H9 (cell line): Measurements from ENCODE around the gene PRTFDC1. TPM values are rescaled to one million over a fixed set of nuclear protein-coding genes. Genes with fewer than 3 reads are reported as not detected.

Experiments
- DNase-seq: peaks from one replicate; pipeline ENCODE4 v3.0.0-alpha.2; 2017
- H2AFZ ChIP-seq: one replicate; pipeline ENCODE4 v1.6.1; 2013; ENCODE audit warnings: mild to moderate bottlenecking, low read length, control low read depth, moderate library complexity
- H2AK5ac ChIP-seq: 2 replicates; pipeline ENCODE4 v1.6.1; 2013; ENCODE audit warnings: low read length, control low read depth, mixed read lengths; ENCODE audit not compliant: insufficient read length
- H2BK120ac ChIP-seq: one replicate; pipeline ENCODE4 v1.6.1; 2013; ENCODE audit warnings: low read depth, mild to moderate bottlenecking, low read length, control low read depth, inconsistent platforms; ENCODE audit not compliant: poor library complexity, severe bottlenecking
- H2BK12ac ChIP-seq: 2 replicates; pipeline ENCODE4 v1.6.1; 2013; ENCODE audit warnings: low read length, control low read depth, mixed read lengths, low read depth; ENCODE audit not compliant: insufficient read length
- H2BK15ac ChIP-seq: 2 replicates; pipeline ENCODE4 v1.6.1; 2013; ENCODE audit warnings: low read depth, low read length, control low read depth
- H2BK20ac ChIP-seq: one replicate; pipeline ENCODE4 v1.6.1; 2013; ENCODE audit warnings: low read depth, mild to moderate bottlenecking, low read length, control low read depth, inconsistent platforms; ENCODE audit not compliant: poor library complexity, severe bottlenecking
- H2BK5ac ChIP-seq: 2 replicates; pipeline ENCODE4 v1.6.1; 2013; ENCODE audit warnings: low read length, control low read depth, mixed read lengths; ENCODE audit not compliant: insufficient read length
- H3K14ac ChIP-seq: 2 replicates; pipeline ENCODE4 v1.6.1; 2013; ENCODE audit warnings: low read length, control low read depth; ENCODE audit not compliant: insufficient read depth
- H3K18ac ChIP-seq: 2 replicates; pipeline ENCODE4 v1.6.1; 2013; ENCODE audit warnings: low read depth, mild to moderate bottlenecking, mixed read lengths, low read length, control low read depth; ENCODE audit not compliant: insufficient read length
- H3K23ac ChIP-seq: 2 replicates; pipeline ENCODE4 v1.6.1; 2013; ENCODE audit warnings: low read length, control low read depth, mixed read lengths, low read depth; ENCODE audit not compliant: insufficient read length
- H3K23me2 ChIP-seq: 2 replicates; pipeline ENCODE4 v1.6.1; 2013; ENCODE audit warnings: low read depth, mild to moderate bottlenecking, mixed read lengths, low read length, control low read depth; ENCODE audit not compliant: insufficient read length, poor library complexity, severe bottlenecking
- H3K27ac ChIP-seq: 2 replicates; pipeline ENCODE4 v1.5.1; 2013; ENCODE audit warnings: low read length, control low read depth, mixed read lengths, low read depth; ENCODE audit not compliant: insufficient read length
- H3K27me3 ChIP-seq: 2 replicates; pipeline ENCODE4 v1.6.1; 2013; ENCODE audit warnings: low read length, control low read depth, inconsistent platforms; ENCODE audit not compliant: insufficient read depth
- H3K4ac ChIP-seq: 2 replicates; pipeline ENCODE4 v1.6.1; 2013; ENCODE audit warnings: low read depth, mild to moderate bottlenecking, control low read depth, inconsistent platforms, low read length, moderate library complexity
- H3K4me1 ChIP-seq: 2 replicates; pipeline ENCODE4 v1.6.1; 2013; ENCODE audit warnings: low read length, control low read depth, inconsistent platforms; ENCODE audit not compliant: insufficient read depth
- H3K4me2 ChIP-seq: 2 replicates; pipeline ENCODE4 v1.6.1; 2013; ENCODE audit warnings: low read length, control low read depth, mixed read lengths; ENCODE audit not compliant: insufficient read length, insufficient read depth
- H3K56ac ChIP-seq: 2 replicates; pipeline ENCODE4 v1.6.1; 2013; ENCODE audit warnings: low read depth, mild to moderate bottlenecking, mixed read lengths, low read length, control low read depth; ENCODE audit not compliant: insufficient read length
- H3K79me1 ChIP-seq: 2 replicates; pipeline ENCODE4 v1.6.1; 2013; ENCODE audit warnings: low read depth, mild to moderate bottlenecking, moderate library complexity, low read length, control low read depth, inconsistent platforms; ENCODE audit not compliant: insufficient read depth, poor library complexity, severe bottlenecking
- H3K79me2 ChIP-seq: 2 replicates; pipeline ENCODE4 v1.6.1; 2013; ENCODE audit warnings: low read length, control low read depth, inconsistent platforms; ENCODE audit not compliant: insufficient read depth
- H3K9ac ChIP-seq: 2 replicates; pipeline ENCODE4 v1.6.1; 2013; ENCODE audit warnings: low read length, control low read depth, mixed read lengths; ENCODE audit not compliant: insufficient read length; ENCODE audit errors: extremely low read depth
- H3K9me3 ChIP-seq: one replicate; pipeline ENCODE4 v1.6.1; 2013; ENCODE audit warnings: low read depth, low read length, inconsistent platforms; ENCODE audit not compliant: control insufficient read depth
- H3T11ph ChIP-seq: one replicate; pipeline ENCODE4 v1.6.1; 2013; ENCODE audit warnings: mild to moderate bottlenecking, low read length, control low read depth, inconsistent platforms
- H4K20me1 ChIP-seq: one replicate; pipeline ENCODE4 v1.6.1; 2013; ENCODE audit not compliant: control insufficient read depth, insufficient read length, insufficient read depth
- H4K5ac ChIP-seq: 2 replicates; pipeline ENCODE4 v1.6.1; 2013; ENCODE audit warnings: low read depth, mild to moderate bottlenecking, mixed read lengths, low read length, control low read depth; ENCODE audit not compliant: insufficient read length
- H4K8ac ChIP-seq: replicated peaks from 2 replicates; pipeline ENCODE4 v1.6.1; 2013; ENCODE audit warnings: low read length, control low read depth, mixed read lengths, low read depth; ENCODE audit not compliant: insufficient read length
- H4K91ac ChIP-seq: 2 replicates; pipeline ENCODE4 v1.6.1; 2013; ENCODE audit warnings: low read depth, mild to moderate bottlenecking, moderate library complexity, mixed read lengths, low read length, control low read depth; ENCODE audit not compliant: insufficient read length
- H3K27ac Mint-ChIP-seq, 3 experiments: 2 replicates in 2 of 3; 3 replicates in 1 of 3; pipeline ENCODE4 v1.8.0; 2020 to 2021; ENCODE audit warnings: mixed read lengths in 3 of 3, mild to moderate bottlenecking in 1 of 3, moderate library complexity in 1 of 3
- H3K27me3 Mint-ChIP-seq: 2 replicates; pipeline ENCODE4 v1.8.0; 2021; ENCODE audit warnings: low read depth, mild to moderate bottlenecking, moderate library complexity, mixed read lengths
- H3K36me3 Mint-ChIP-seq, 3 experiments: 2 replicates in 2 of 3; 3 replicates in 1 of 3; pipeline ENCODE4 v1.8.0; 2020 to 2021; ENCODE audit warnings: low read depth in 3 of 3, mixed read lengths in 3 of 3; ENCODE audit not compliant: insufficient read depth in 1 of 3
- H3K4me1 Mint-ChIP-seq, 2 experiments: 2 replicates each; pipeline ENCODE4 v1.8.0; 2020; ENCODE audit warnings: mixed read lengths in 2 of 2
- H3K4me3 Mint-ChIP-seq, 2 experiments: 2 replicates in 1 of 2; 3 replicates in 1 of 2; pipeline ENCODE4 v1.8.0; 2020 to 2021; ENCODE audit warnings: mild to moderate bottlenecking in 2 of 2, mixed read lengths in 2 of 2, moderate library complexity in 1 of 2
- H3K9me3 Mint-ChIP-seq, 2 experiments: 2 replicates in 1 of 2; 3 replicates in 1 of 2; pipeline ENCODE4 v1.8.0; 2020; ENCODE audit warnings: mild to moderate bottlenecking in 2 of 2, mixed read lengths in 2 of 2, moderate library complexity in 1 of 2
- CTCF ChIP-seq: fragments of 200-600 bp; sonication (generic); conservative IDR thresholded peaks from 3 replicates; pipeline ENCODE4 v1.8.0; 2021; ENCODE audit warnings: antibody characterized with exemption, mild to moderate bottlenecking
- WGBS: extraction: QIAGEN DNeasy Blood & Tissue Kit; methylation state at CpG from one replicate; pipeline ENCODE4 v1.1.7; 2013; ENCODE audit warnings: missing lambda C conversion rate, low lambda C conversion rate, mixed read lengths; ENCODE audit not compliant: insufficient read length; ENCODE audit errors: extremely low coverage; 5-methylcytosine and 5-hydroxymethylcytosine counted together
- total RNA-seq: library from RNA; stranded (reverse); gene quantifications from 2 replicates; pipeline ENCODE4 v1.2.1, GENCODE V29; 2021

PRTFDC1 gene
- total RNA-seq, 1 experiment from 2014 or later: 7.5 TPM

DNA sequence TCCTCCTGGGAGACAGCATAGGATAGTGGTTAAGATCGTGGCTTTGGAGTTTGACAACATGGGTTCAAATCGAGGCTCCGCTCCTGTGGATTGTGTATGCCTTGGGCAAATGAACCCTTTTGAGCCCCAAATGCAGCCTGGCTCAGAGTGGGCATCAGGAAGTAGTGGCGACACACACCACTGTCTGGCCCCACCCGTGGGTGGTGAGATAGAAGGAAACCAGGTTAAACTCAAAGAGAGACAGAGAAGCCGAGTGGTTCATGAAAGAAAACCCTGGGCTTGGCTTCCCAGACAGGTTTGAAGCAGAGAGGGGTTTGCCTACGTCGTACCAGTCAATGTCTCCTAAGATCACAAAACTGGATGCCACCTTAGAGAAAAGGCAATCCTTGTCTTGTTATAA is 57.7 kb downstream of the PRTFDC1 start:
- DNase-seq: no peak
- Mint-ChIP-seq H3K4me1 (peaks cover 6 to 9% of the 10 kb centered on the region in 2 experiments; a peak in 2 of 4 replicates), H3K9me3 (no peaks in the 10 kb centered on the region), H3K4me3 (no peak overlapping the region), H3K27ac (peak overlapping the region in 1 of 3 experiments; percentile 88; a peak in 1 of 7 replicates), H3K27me3 (no peaks in the 10 kb centered on the region), H3K36me3 (no peaks in the 10 kb centered on the region)
- Histone ChIP-seq H3K4me2 (no peak overlapping the region), H2AK5ac (no peak overlapping the region), H3K56ac (no peak overlapping the region), H4K8ac (no peak overlapping the region), H2BK12ac (no peak overlapping the region), H3K27ac (no peak overlapping the region), H4K91ac (no peak overlapping the region), H2AFZ (no peak overlapping the region), H4K5ac (no peak overlapping the region), H3K9me3 (no peaks in the 10 kb centered on the region), H3K4me1 (no peaks in the 10 kb centered on the region), H4K20me1 (no peaks in the 10 kb centered on the region), H2BK15ac (no peak overlapping the region), H3K9ac (no peak overlapping the region), H2BK5ac (no peak overlapping the region), H2BK20ac (no peak overlapping the region), H2BK120ac (no peak overlapping the region), H3K79me1 (no peaks in the 10 kb centered on the region), H3K79me2 (no peaks in the 10 kb centered on the region), H3K4ac (no peak overlapping the region), H3K23ac (no peak overlapping the region), H3K23me2 (no peaks in the 10 kb centered on the region), H3K27me3 (no peaks in the 10 kb centered on the region), H3K18ac (no peak overlapping the region), H3K14ac (no peak overlapping the region), H3T11ph (no peak overlapping the region)
- no CpG with 5 or more reads among the region's 8 CpGs for WGBS
- TF ChIP-seq CTCF: no peak
